HG03196 (cell line): ENCODE results near the gene PRPF40B.
"Not testable (repeated sequence)": the region's sequence is repeated elsewhere in the genome, so short reads cannot be mapped to it uniquely, and the experiment has no call there.

Experiments used
- ATAC-seq: cut with Tn5 transposase; IDR thresholded peaks from one replicate; pipeline ENCODE4 v1.9.1; 2021; ENCODE audit not compliant: unreplicated experiment

PRPF40B gene

DNA sequence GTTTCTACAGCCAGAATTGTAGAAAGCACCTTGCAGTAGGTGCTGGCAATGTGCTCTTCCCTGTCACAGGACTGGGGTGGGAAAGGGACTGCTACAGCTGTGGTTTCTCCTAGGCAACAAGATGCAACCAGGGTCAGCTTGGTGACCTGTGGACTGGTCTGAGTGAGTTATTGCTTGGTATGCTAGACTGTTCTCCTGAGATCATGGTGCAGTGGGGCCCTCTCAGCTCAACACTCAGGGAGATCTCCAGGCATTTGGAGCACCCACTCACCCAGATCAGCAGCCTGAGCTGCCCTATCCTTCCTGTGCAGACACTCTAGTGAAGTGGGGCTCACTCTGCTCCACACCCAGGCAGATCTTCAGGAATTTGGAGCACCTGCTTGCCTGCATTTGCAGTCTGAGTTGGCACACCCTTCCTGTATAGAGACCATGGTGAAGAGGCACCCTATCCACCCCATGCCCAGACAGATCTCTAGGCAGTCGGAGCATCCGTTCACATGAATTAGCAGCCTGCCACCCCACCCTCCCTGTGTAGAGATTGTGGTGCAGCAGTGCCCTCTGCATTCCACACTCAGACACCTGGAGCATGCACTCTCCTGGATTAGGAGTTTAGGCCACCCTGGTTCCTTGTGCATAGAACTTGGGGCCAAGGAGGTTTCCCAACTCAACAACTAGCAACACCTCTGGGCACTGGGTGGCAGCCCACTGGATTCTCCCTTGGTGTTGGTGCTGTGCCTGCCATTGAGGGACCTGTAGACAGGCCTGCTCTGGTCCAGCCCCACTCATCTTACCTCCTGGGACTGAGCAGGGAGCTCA is 14.1 kb upstream of the PRPF40B start:
- no peak for ATAC-seq

DNA sequence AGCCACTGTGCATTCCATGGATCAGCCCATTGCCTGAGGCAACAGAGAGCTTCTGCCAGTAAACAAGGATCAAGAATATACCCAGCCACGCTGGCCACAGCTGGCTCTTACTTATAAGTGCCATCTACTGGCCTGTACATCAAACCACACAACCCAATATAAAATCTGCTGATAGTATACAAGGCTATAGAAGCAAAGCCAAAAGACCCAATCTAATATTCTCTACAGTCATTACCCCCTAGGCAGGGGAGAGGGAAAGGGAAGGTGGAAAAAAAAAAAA is 13.5 kb upstream of the PRPF40B start:
- ATAC-seq, result no peak

DNA sequence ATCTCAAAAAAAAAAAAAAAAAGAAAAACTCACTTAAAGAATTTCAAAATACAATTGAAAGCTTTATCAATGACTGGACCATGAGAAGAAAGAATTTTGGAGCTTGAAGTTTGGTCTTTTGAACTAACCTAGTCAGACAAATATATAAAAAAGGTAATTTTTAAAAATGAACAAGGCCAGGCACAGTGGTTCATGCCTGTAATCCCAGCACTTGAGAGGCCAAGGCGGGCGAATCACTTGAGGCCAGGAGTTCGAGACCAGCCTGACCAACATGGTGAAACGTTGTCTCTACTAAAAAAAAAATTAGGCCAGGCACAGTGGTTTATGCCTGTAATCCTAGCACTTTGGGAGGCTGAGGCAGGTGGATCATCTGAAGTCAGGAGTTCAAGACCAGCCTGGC is 12.6 kb upstream of the PRPF40B start:
- ATAC-seq, result not testable (repeated sequence)

DNA sequence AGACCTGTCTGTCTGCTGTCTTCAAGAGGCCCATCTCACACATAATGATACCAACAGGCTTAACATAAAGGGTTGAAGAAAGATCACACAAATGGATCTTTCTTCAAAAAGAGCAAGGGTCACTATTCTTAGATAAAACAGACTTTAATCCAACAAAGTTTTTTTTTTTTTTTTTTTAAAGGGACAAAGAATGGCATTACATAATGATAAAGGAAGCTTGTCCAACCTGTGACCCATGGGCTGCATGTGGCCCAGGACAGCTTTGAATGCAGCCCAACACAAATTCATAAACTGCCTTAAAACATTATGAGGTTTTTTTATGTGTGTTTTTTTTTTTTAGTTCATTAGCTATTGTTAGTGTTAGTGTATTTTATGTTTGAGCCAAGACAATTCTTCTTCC is 11.2 kb upstream of the PRPF40B start:
- ATAC-seq, result no peak

DNA sequence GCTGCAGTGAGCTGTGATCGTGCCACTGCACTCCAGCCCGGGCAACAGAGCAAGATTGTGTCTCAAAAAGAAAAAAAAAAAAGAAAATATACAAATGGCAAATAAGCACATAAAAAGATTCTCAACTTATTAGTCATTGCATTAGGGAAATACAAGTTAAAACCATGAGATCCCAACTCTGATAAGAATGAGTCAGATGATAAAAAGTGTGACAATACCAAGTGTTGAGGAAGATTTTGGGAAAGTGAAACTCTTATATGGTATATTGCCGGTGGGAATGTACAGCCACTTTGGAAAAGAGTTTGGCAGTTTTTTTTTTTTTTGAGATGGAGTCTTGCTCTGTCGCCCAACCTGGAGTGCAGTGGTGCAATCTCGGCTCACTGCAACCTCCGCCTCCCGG is 7.6 kb upstream of the PRPF40B start:
- ATAC-seq, result no peak

DNA sequence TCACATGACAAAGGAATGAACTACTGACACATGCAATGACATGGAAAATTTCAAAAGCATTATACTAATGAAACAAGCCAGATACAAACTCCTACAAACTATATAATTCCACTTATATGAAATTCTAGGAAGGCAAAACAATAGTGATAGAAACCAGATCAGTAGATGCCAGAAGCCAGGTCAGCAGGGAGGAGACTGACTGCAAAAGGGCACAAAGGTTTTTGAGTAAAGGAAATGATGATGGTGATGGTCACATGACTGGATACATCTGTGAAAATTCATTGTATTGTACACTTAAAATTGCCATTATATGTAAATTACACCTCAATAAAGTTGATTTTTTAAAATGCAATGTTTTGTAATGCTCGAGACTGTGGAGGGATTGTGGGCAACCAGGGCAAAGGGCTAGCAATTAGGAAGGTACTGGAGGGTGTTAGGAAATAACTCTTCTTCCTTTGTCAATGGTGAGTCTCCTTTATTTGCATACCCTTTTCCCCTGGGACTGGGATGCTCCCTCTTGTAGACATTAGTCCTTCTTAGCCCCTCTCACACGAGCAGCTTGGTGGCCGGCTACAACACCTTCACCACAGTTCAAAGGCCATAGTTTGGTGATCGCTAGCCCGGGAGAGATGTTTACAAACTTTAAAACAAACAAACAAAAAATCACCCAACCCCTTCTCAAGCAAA is 6.7 kb upstream of the PRPF40B start:
- ATAC-seq, result no peak

DNA sequence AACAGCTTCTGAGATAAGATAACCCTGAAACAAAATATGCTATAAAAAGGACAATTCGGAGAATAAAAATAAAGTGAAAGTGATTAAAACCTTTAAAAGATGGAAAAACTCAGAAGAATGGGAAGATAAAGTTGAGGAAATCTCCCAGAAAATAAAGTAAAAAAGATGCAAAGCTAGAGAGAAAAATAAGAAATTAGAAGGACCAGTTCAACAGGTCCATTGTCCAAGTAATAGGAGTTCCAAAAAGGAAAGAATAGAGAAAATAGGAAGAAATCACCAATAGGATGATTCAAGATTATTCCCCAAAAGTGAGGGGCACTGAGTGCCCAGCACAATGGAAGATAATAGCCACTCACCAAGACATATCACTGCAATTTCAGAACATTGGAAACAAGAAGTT is 4.8 kb upstream of the PRPF40B start:
- no peak for ATAC-seq

DNA sequence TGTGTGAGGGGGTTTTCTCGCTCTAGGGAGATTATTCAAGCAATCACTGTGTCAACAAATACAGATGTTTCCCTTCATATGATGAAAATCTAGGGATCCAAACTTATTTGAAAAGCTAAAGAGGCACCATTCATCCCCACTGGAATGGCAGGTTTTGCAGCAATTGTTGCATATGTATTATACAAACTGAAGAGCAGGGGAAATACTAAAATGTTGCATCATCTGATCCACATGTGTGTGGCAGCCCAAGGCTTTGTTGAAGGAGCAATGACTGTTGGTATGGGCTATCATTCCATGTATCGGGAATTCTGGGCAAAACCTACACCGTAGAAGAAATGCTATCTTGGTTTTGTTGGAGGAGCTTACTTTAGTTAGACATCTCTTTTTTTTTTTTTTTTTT is 4.1 kb upstream of the PRPF40B start:
- no peak for ATAC-seq

DNA sequence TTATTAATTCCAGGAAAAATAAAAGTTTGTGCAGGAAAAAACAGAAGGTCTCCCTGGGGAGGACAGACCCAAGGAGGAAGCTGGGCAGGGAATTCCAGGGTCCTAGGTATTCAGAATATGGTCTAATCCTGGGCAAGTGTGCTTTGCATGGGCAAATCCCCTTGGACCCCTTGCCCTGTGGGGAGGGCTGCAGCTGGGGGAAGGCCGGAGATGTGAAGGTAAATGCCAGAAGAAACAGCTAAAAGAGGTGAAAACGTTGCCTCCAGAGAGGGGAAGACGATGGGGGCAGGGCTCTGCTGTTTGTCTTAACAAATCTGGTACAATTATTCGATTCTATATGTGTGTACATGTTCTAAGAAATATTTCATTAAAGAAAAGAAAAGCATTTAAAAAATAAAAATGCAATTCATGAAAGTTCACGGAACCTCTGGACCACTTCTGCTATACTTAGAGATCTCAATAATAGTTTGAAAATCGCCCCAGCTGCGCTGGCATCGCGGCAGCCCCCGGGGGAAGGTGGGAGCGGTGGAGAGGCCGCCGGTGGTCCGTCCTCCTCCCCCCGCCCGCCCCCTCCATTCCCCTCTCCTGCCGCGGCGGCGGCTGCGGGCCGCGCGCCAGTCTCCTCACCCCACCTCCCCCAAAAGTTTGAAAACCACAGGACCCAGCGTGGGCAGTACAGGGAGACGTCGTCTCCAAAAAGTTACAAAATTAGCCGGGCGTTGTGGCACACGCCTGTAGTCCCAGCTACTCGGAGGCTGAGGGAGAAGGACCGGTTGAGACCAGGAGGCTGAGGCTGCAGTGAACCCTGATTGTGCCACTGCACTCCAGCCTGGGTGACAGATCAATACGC is 1.5 kb upstream of the PRPF40B start:
- ATAC-seq, result peak; percentile 14

DNA sequence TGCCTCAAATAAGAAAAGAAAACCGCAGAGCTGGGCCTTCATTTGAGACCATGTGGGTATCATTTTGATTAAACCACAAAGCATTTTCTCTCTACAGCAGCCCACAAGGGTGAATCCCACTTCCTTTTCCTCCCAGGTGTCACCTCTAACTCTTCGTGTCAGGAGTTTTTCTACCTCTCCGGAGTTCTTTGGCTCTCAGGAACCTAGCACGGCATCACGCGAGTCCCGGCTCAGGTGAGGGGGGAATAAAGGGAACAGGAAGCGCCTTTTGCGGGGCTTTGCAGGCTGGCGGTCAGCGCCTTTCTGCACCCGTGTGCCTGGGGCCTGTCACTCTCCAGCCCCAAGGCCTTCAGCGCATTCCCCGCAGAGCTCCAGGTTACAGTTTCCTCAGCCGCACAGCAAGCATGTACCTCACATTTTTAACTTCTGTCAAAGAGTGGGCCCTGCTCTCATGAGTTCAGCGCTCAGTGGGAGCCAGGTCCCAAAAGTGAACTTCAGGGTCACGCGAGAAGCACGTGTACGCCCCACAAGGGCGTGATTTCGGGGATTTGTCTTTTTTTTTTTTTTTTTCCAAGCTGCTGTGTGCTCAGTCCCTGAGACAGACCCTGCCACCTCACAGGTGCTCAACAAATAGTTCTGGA is 740 bp upstream of the PRPF40B start:
- peak; percentile 23 for ATAC-seq

DNA sequence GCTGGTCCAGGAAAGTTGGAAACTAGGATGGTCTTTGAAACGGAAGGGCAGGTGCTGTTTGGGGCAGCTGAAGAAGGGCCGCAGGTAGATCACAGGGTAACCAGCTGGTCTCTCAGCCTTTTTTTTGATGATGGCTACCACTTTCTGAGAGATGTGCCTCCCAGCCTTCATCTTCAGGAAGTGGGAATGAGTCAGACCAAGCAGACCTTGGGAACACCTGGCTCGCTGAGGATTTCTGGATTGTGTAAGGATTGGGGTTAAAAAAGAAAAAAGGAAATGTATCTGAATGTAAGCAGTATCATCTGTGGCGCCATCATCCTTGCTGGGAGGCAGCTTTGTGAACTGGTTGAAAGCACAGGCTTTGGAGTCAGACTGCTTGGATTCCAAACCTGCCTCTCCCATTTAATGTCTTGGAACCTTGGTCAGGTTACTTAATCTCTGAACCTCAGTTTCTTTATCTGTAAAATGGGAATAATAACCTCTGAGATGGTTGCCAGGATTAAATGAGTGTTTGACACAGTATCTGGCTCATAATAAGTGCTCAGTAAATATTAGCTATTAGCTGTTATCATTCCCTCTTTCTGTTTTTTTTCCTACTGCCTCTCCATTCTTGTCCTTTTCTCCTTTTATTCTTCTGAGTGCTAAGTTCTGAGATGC is 1.7 kb downstream of the PRPF40B start:
- no peak for ATAC-seq

DNA sequence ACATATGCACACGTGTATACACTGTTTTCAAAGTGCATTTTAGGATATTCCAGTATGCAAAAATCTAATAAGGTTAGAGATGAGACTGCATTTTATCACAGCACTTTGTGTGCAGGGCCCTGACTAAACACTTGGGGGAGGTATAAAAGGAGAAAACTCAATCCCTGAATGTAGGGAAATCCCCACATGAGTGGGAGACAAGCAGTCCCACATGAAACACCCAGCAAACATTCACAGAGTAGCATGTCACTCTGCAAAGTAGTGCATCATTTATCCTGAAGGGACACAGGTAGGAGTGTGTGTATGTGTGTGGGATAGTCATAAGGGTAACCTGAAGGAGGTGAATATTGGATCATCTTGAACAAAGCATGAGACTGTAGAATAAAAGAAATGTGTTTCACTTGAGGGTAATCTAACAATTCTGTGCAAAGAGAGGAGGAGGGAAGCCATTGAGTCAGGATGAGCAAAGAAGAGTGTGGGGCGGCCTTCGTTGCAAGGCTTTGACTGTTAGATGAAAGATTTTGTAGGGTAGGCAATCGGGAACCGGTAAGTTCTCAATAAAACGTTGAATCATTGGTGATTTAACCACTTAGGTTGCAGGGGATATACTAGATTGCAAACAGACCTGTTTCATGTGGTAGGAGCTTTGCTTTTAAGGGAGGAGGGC is 2.9 kb downstream of the PRPF40B start:
- no peak for ATAC-seq

DNA sequence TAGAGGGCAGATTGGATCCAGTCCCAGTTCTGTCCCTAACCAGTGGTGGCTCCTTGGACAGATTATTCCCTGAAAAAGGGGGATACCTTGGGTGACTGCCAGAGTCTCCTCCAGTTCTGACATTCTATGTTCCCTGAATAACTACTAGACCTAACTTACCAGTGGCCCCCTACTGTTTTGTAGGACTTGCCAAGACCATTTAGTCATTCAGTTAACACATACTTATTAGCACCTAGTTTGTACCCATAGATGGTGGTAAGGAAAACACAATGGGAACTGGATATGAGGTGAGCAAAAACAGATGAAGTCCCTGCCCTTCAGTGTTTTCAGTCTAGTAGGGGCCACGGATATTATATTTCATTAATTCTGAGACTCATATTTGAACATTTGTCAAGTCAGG is 3.5 kb downstream of the PRPF40B start:
- no peak for ATAC-seq

DNA sequence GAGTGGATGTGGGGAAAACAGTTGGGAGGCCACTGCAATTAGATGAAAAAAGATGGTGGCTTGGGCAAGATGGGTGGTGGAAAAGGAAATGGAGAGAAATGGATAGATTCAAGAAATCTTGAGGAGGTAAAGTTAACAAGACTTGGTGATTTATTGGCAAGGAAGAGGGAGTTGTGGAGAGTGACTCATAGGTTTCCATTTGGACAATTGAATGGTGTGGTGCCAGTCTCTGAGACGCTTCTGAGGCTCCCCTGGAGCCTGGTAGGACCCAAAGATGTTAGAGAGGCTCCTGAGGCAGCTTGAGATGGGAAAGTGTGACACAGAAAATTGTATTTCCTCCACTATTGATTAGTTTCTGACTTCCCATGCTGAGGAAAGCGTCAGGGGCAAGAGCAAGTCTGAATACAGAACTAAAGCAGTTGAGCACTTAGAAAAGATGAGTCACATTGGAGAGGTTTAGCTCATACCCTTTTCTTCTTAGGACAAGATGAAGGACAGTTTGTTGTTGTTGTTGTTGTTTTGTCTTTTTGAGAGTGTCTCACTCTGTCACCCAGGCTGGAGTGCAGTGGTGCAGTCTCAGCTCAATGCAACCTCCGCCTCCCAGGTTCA is 4.5 kb downstream of the PRPF40B start:
- no peak for ATAC-seq

DNA sequence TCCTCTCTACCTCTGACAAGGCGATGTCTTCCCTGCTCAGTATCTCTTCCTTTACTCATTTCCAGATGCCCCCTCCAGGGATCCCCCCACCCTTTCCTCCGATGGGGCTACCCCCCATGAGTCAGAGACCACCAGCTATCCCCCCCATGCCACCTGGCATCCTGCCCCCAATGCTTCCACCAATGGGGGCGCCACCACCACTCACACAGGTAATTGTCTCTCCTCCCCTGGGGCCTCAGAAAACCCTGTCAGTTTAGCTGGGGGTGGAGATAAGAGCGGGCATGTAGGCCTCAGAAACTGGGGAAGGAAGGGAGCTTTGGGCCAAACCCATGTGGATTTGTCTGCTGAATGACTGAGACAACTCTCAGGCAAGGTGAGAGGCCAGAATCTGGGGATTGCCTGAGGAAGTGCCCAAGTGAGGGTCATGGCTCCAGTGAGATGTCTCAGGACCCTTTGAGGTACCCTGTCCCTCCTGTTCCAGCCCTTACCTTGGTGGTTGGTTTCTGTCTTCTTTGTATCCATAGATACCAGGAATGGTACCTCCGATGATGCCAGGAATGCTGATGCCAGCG is 8.1 kb downstream of the PRPF40B start:
- ATAC-seq, result no peak

DNA sequence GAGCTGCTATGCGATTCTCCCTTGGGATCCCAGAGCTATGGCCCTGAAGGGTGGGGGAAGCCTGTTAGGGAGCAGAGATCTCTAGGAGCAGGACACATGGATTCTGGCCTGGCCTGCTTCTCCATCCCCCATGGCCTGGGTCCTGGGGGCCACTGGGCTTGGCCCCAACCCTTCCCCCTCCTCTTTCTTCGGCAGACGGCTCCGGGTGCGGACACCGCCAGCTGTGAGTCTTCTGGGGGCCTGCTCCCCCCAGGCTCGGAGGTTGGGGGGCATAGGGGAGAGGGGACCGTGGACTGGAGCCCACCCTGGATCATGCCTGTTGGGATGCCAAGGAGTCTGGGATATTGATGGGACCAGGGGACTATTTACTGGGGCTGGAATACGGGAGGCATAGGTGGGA is 9.0 kb downstream of the PRPF40B start:
- ATAC-seq, result no peak

DNA sequence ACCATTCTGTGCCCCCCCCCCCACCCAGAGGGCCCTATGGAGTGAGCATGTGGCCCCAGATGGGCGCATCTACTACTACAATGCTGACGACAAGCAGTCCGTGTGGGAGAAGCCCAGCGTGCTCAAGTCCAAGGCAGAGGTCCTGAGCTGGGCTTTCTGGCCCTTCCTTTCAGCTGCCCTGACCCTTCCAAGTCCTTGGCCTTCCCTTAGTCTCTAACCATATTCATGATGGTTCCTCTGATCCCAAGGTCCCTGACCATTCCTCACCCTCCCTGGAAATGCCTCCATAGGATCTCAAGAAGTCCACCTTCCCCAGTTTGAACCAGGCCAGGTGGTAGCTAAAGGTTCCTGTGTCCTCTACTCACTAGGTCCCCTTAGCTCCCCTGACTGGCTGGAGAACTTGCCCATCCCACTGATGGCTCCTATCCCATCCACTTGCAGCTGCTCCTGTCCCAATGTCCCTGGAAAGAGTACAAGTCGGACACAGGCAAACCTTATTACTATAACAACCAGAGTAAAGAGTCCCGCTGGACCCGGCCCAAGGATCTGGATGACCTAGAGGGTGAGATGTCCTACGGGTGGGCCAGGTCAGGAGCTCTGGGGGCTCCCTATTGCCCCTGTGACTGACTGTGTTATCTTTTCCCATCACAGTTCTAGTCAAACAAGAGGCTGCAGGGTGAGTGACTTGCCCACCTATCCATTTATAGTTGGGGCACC is 9.8 kb downstream of the PRPF40B start:
- no peak for ATAC-seq

DNA sequence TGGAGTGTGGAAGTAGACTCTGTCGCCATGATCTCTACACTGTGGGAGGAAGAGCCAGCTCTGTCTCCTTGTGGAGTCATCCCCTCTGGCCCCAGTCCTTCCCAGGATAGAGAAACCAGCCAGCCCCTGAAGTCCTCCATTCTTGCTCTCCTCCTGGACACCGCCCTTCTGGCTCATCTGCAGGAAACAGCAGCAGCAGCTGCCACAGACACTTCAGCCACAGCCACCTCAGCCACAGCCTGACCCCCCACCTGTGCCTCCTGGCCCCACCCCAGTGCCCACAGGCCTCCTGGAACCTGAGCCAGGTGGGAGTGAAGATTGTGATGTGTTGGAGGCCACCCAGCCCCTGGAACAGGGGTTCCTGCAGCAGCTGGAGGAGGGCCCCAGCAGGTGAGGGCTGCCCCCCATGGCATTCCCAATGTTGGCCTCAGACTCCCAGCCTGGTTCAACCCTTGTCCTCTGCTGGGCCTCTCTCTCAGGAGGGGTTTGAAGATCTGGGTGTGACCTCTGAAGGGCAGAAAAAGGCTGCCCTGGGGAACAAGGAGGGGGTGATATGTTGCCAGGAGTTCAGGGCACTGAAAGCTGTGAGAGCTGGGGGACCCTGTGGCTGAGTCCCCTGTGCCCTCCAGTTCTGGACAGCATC is 10.5 kb downstream of the PRPF40B start:
- no peak for ATAC-seq

DNA sequence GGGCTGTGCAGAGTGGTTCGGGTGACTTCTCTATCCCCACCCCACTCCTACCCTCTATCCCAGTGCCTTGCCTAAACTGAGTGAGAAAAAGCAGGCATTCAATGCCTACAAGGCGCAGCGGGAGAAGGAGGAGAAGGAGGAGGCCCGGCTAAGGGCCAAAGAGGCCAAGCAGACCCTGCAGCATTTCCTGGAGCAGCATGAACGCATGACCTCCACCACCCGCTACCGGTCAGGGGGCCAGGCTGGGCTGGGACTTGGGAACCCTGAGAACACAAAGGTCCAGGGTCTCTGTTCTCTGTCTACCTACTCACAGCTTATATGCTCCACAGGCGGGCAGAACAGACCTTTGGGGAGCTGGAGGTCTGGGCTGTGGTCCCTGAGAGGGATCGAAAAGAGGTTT is 11.7 kb downstream of the PRPF40B start:
- no peak for ATAC-seq
